Vagina (tissue), 2 donors: Measurements from ENCODE around the gene FKTN. TPM values are rescaled to one million over a fixed set of nuclear protein-coding genes. Genes with fewer than 3 reads are reported as not detected.

Experiments
- DNase-seq, 2 donors: peaks; one replicate each; pipeline ENCODE4 v3.0.0-alpha.2; 2017; ENCODE audit errors: extremely low spot score in 2 of 2
- H3K27ac ChIP-seq: fragments of 200-600 bp; sonication (generic); one replicate; pipeline ENCODE4 v1.5.1; 2019
- H3K27me3 ChIP-seq: fragments of 200-600 bp; sonication (generic); one replicate; pipeline ENCODE4 v1.5.1; 2019
- H3K36me3 ChIP-seq, 2 donors: fragments of 200-600 bp; sonication (generic); one replicate each; pipeline ENCODE4 v1.5.1; 2017 to 2019
- H3K4me1 ChIP-seq: fragments of 200-600 bp; sonication (generic); one replicate; pipeline ENCODE4 v1.5.1; 2019
- H3K4me3 ChIP-seq, 2 donors: fragments of 200-600 bp; sonication (generic); 1 replicate in 1 of 2; 2 replicates in 1 of 2; pipeline ENCODE4 v1.5.1; 2016 to 2019
- H3K9me3 ChIP-seq: fragments of 200-600 bp; sonication (generic); one replicate; pipeline ENCODE4 v1.5.1; 2019
- CTCF ChIP-seq, 3 experiments: fragments of 450-650 bp in 2 of 3; fragments of 200-600 bp in 1 of 3; sonication (generic) in 1 of 3; IDR thresholded peaks; one replicate each; pipeline ENCODE4 v1.5.1; 2017 to 2019; ENCODE audit warnings: antibody characterized with exemption in 3 of 3, mild to moderate bottlenecking in 2 of 3, moderate library complexity in 2 of 3
- POLR2A ChIP-seq, 2 donors: fragments of 450-650 bp; IDR thresholded peaks; one replicate each; pipeline ENCODE4 v1.6.1; 2017; ENCODE audit warnings: antibody characterized with exemption in 2 of 2, mild to moderate bottlenecking in 2 of 2, moderate library complexity in 2 of 2
- POLR2AphosphoS5 ChIP-seq, 2 donors: sonication (generic); formaldehyde crosslinking; IDR thresholded peaks; one replicate each; pipeline ENCODE4 v1.9.0; 2017; ENCODE audit warnings: antibody characterized with exemption in 2 of 2, mild to moderate bottlenecking in 2 of 2, low read depth in 1 of 2; ENCODE audit not compliant: insufficient read depth in 1 of 2
- intact Hi-C: fragments of 100-400 bp; cut with DNase I; formaldehyde crosslinking; loops from one replicate; pipeline ENCODE4 v1.15.1; 2023
- total RNA-seq: library from RNA; depleted of rRNA; stranded (reverse); fragments of >200 nt; gene quantifications from one replicate; pipeline ENCODE4 v1.2.3, GENCODE V29; 2016

The FKTN gene
- total RNA-seq, 1 donor from 2014 or later = 5.9 TPM

GRCh38 chr9:105676351-105676923 lies 118.5 kb downstream of the FKTN start:
- Histone ChIP-seq H3K4me1 (no peaks in the 10 kb centered on the region), H3K36me3 (no peaks in the 10 kb centered on the region), H3K27me3 (no peaks in the 10 kb centered on the region), H3K9me3 (no peaks in the 10 kb centered on the region), H3K4me3 (no peak overlapping the region), H3K27ac (no peak overlapping the region)
- TF ChIP-seq POLR2AphosphoS5 (IDR thresholded peaks at IDR 0.05; ENCODE audit: insufficient read depth in 1 of 2, low read depth in 1 of 2) (no peak), POLR2A (IDR thresholded peaks at IDR 0.05) (no peak), CTCF (IDR thresholded peaks at IDR 0.05) (no peak)
- intact Hi-C loops = no loop called here
- DNase-seq = peak in 1 of 2 donors; percentile 37

- Histone ChIP-seq H3K36me3 (no peaks in the 10 kb centered on the region), H3K4me1 (no peaks in the 10 kb centered on the region), H3K27ac (no peak overlapping the region), H3K4me3 (no peak overlapping the region), H3K27me3 (no peaks in the 10 kb centered on the region), H3K9me3 (no peaks in the 10 kb centered on the region)
- intact Hi-C loops = no loop called here
- TF ChIP-seq CTCF (IDR thresholded peaks at IDR 0.05) (no peak), POLR2A (IDR thresholded peaks at IDR 0.05) (no peak), POLR2AphosphoS5 (IDR thresholded peaks at IDR 0.05; ENCODE audit: insufficient read depth in 1 of 2, low read depth in 1 of 2) (no peak)
- peak in 1 of 2 donors; percentile 20 for DNase-seq
Observed at GRCh38 chr9:105678163-105678562, 120.2 kb downstream of the FKTN start.

GRCh38 chr9:105678781-105679180 lies 120.8 kb downstream of the FKTN start:
- Histone ChIP-seq H3K27me3 (no peaks in the 10 kb centered on the region), H3K27ac (no peak overlapping the region), H3K4me1 (no peaks in the 10 kb centered on the region), H3K4me3 (no peak overlapping the region), H3K36me3 (no peaks in the 10 kb centered on the region), H3K9me3 (no peaks in the 10 kb centered on the region)
- TF ChIP-seq POLR2AphosphoS5 (IDR thresholded peaks at IDR 0.05; ENCODE audit: insufficient read depth in 1 of 2, low read depth in 1 of 2) (no peak), POLR2A (IDR thresholded peaks at IDR 0.05) (no peak), CTCF (IDR thresholded peaks at IDR 0.05) (no peak)
- no peak for DNase-seq
- intact Hi-C loops = no loop called here

- intact Hi-C loops = no loop called here
- no peaks in the 10 kb centered on the region for H3K9me3 ChIP-seq
- H3K4me3 ChIP-seq = no peak overlapping the region
- DNase-seq = peak in 1 of 2 donors; percentile 34
- H3K36me3 ChIP-seq = no peaks in the 10 kb centered on the region
- no peaks in the 10 kb centered on the region for H3K4me1 ChIP-seq
- no peak for TF ChIP-seq CTCF (IDR thresholded peaks at IDR 0.05)
- TF ChIP-seq POLR2AphosphoS5 (IDR thresholded peaks at IDR 0.05; ENCODE audit: insufficient read depth in 1 of 2, low read depth in 1 of 2) = no peak
- no peak for TF ChIP-seq POLR2A (IDR thresholded peaks at IDR 0.05)
- H3K27me3 ChIP-seq = no peaks in the 10 kb centered on the region
- no peak overlapping the region for H3K27ac ChIP-seq
Observed at GRCh38 chr9:105679257-105680022, 121.5 kb downstream of the FKTN start.

GRCh38 chr9:105681313-105681712 lies 123.4 kb downstream of the FKTN start:
- H3K36me3 ChIP-seq = no peaks in the 10 kb centered on the region
- peak in 1 of 2 donors; percentile 44 for DNase-seq
- intact Hi-C loops = no loop called here
- H3K4me3 ChIP-seq = no peak overlapping the region
- TF ChIP-seq CTCF (IDR thresholded peaks at IDR 0.05) (no peak), POLR2A (IDR thresholded peaks at IDR 0.05) (no peak)
- H3K27ac ChIP-seq = no peak overlapping the region
- H3K4me1 ChIP-seq = no peaks in the 10 kb centered on the region
- no peaks in the 10 kb centered on the region for H3K27me3 ChIP-seq
- no peaks in the 10 kb centered on the region for H3K9me3 ChIP-seq
